COLO668 (cell line): ENCODE data around the gene SRP19.
"Not testable (repeated sequence)": the region's sequence is repeated elsewhere in the genome, so short reads cannot be mapped to it uniquely, and the experiment has no call there.

Experiments used
- DNase-seq: peaks from one replicate; lab custom pipeline; 2025; ENCODE audit not compliant: unreplicated experiment; lab: John Stamatoyannopoulos, UW

SRP19 gene

DNA sequence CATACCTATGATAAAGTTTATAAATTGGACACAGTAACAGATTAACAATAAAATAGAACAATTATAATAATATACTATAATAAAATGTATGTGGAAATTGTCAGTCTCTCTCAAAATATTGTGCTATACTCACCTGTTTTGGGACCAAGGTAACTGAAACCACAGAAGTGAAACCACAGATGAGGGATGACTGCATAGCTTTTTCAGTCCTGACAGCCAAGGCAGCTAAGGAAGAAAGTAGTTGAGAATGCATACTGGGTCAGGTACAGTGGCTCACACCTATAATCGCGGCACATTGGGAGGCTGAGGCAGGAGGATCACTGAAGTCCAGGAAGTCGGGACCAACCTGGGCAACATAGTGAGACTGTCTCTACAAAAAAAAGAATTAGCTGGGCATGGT is 8.9 kb downstream of the SRP19 start:
- DNase-seq: no peak

DNA sequence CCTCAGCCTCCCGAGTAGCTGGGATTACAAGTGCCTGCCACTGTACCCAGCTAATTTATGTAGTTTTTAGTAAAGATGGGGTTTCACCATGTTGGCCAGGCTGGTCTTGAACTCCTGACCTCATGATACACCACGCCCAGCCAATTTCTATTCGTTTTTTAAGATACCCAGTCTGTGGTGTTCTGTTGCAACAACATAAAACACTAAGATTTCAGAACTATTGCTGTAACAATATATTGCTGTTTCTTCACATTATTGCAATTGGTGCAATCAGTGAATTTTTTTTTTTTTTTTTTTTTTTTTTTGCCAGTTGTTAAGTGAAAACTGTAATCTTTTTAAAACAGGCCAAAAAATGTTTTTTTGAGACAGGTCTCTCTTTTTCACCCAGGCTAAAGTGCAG is 9.9 kb downstream of the SRP19 start:
- DNase-seq: no peak

DNA sequence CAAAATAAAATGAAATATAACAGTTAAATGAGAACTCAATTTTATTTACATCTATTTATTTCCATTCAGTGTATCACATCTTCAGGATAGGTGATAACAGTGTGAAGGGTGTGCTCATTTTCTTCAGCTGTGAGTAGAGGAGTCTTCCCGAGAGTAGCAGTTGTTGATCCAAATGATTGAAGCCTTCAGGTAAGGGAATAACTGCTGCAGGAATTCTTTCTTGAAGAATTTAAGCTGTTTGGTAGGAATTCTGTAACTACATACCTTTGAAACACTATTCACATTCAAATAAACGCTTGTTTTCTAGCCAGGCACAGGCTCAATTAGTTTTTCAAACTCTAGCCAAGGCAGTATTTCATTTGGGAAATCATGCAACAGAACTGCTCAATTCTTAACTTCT is 15.3 kb downstream of the SRP19 start:
- DNase-seq: no peak

DNA sequence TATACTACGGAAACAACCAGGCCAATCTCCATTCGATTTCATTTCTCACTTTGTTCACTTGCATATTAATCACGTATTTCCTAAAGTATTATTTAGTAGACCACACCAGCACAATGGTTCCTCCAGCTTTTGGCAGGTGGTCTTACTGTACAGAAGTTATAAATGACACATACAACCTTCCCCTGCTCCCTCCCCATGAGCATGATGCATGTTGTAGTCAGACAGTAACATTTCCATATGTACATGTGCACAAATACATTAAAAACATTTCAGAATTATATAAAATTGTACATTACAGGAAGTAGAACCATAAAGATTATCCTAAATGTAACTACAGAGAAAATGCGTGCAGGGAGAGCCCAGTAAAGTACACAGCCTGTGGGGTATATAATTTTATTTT is 17.0 kb downstream of the SRP19 start:
- no peak for DNase-seq

DNA sequence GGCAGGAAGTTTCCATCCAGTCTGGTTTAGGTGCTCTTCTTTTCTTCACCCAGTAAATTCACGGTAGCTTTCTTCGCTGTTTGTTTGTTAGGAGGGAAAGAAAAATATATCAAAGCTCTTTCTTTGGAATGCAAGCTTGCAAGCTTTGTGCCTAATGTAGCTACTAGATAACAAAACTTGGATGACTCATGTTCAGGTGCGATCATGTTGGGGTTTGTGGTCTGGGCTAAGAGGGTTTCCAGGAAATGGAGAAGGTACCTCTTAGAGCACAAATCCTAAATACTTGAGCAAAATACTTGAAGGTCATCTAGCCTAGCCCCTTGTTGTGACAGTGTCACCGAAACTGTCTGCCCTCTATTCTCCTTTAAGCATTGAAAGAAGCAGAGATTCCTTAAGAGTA is 17.7 kb downstream of the SRP19 start:
- no peak for DNase-seq

DNA sequence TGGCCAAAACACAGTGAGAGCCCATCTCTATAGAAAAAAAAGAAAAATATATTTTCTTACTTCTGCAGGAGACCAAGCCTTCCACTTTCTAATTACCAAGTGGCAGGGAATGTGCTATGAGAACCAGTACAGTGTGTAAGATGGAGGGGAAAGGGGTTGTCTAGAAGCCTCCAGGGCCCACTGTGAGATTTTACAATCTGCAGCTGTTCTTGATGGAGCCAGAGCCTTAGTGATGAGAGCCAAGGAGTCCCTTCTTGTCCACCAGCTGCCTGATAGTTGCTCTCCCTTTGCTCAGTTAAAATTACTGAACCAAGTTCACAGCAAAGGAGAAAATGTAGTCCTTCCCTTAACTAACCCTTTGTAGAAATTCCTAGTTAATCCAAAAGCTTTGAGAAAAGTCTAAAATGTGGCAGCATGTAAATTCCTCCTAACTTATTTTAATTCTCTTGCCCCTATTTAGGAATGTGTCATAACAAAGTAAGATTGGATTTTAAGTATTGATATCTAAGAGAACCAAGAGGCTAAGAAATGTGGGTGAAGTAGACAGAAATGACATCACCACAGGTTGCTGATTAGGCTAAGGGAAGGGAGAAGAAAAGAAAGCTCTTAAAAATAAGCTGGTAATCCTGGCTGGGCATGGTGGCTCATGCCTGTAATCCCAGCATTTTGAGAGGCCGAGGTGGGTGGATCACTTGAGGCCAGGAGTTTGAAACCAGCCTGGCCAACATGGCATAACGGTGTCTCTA is 19.3 kb downstream of the SRP19 start:
- DNase-seq: no peak

DNA sequence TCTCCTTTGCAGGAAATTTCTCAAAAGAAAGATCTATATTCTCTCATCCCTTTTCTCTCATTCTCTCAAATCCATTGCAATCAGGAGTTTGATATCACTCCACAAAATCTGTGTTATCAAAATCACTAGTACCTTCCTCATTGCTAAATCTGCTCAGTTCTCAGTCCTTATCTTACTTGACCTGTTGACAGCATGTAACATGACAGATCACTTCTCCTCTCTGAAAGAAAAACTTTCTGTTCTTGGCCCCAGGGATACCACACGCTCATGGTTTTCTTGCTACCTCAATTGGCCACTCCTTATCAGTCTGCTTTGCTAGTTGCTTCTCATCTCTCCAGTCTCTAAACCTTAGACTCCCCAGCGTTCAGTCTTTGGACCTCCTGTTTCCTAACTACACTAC is 22.1 kb downstream of the SRP19 start:
- no peak for DNase-seq

DNA sequence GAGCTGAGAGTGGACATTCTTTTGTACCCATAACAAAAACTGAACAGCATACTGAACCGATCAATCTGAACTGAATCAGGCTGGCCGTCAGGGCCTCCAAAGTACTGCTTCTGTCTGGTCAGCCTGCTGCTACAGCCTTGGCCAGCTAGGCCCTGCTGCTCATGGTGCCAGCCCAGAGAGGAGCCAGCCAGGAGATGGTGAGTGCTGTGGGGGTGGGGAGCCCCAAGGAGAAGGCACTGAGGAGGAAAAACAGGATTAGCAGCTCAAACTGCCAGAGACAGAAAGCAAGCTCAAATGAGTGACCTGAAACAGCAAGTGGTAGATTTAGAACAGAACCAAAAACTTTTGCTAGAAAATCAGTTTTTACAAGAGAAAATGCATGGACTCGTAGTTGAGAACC is 23.9 kb downstream of the SRP19 start:
- no peak for DNase-seq

DNA sequence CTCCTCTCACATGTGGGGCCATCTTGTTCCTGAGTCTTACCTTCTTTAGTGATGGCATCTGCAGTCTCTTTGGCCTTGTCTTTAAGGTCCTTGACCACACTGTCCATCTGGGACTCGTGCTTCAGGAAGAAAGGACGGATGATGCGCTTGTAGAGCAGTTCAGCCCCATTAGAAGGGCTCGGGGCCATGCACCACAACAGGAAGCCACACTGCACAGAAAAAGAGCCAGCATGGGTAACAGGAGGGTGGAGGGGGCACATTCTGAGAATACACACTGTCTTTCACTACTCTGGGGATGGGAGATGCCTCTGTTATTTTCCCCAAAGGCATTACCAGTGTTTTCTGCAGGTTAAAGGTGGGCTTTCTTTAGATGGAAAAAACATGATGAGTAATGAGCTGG is 25.9 kb downstream of the SRP19 start:
- no peak for DNase-seq

DNA sequence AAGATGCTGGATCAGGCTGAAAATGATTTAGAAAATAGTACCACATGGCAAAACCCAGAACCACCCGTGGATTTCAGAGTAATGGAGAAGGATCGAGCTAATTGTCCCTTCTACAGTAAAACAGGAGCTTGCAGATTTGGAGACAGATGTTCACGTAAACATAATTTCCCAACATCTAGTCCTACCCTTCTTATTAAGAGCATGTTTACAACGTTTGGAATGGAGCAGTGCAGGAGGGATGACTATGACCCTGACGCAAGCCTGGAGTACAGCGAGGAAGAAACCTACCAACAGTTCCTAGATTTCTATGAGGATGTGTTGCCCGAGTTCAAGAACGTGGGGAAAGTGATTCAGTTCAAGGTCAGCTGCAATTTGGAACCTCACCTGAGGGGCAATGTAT is 31.0 kb downstream of the SRP19 start:
- DNase-seq: not testable (repeated sequence)

DNA sequence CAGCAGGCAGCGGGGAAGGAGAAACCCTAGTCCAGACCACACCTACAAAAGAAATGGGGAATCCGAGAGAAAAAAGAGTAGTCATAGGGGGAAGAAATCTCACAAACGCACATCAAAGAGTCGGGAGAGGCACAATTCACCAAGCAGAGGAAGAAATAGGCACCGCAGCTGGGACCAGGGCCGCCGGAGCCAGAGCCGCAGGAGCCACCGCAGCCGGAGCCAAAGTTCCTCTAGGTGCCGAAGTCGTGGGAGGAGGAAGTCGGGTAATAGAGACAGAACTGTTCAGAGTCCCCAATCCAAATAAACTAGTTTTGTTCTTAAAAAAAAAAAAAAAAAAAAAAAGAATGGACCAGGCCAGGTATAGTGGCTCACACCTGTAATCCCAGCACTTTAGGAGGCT is 31.7 kb downstream of the SRP19 start:
- no peak for DNase-seq

DNA sequence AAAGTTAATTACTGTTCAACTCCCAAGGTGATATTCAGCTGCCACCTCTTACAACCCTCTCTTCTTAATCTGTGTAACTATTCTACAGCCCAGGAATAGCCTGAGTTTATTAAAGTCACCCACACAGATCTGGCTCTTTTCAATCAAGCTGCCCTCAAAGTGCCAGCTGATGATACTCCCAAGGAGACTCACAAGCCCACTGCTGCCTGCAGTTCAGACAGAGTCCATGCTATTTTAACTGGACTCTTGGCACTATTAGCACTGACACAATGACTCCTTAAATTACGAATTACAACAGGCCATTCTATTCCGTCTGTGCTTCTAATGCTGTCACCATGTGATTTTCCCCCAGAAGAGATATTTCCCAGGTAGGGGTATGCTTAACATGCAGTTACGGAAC is 34.6 kb downstream of the SRP19 start:
- no peak for DNase-seq

DNA sequence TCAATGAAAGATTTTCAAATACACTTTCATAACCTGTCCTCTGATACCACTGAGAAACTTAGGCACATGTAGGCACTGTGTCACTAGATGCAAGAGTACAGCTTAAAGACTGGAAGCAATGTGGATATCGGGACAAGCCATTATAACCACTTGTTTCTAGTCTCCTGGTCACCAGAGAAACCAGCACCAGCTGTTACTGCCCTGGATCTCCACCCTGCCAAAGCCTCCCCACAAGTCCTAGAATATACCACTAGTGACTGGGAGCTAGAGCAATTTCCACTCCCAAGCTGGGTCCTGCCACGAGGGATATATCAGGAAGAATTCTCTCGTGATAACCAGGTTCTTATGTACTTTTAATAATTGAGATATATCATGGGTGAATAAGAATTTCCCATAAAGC is 41.5 kb downstream of the SRP19 start:
- DNase-seq: no peak

DNA sequence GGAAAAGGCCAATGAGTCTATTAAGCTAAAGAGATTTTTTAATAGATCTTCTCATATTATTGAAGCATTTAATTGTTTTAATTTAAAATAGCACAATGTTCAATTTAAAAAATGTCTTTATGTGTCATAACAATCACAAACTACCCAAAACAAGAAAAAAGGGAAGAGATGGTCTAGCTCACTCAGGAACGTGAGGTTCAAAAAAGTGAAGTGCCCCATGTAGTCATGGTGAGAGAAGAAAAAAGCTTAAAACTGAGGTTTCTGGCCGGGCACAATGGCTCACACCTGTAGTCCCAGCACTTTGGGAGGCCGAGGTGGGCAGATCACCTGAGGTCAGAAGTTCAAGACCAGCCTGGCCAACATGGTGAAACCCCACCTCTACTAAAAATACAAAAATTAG is 43.9 kb downstream of the SRP19 start:
- DNase-seq: not testable (repeated sequence)

DNA sequence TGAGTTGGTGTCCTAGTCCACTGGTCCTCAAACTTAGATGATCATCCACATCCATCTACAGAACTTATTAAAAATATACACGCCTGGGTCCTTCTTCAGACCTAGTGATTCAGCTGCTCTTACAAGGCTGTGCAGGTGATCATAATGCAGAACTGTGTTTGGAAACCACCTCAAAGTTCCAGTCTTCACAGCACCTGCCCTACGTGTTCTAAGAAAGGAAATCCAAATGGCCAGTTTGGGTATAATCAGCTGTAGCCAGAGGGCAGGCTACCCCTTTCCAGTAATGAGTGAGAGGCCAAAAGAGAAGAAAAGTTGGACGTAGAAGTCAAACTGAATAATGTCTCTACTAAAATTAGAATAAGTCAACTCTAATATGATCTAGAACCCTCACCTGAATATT is 45.5 kb downstream of the SRP19 start:
- no peak for DNase-seq

DNA sequence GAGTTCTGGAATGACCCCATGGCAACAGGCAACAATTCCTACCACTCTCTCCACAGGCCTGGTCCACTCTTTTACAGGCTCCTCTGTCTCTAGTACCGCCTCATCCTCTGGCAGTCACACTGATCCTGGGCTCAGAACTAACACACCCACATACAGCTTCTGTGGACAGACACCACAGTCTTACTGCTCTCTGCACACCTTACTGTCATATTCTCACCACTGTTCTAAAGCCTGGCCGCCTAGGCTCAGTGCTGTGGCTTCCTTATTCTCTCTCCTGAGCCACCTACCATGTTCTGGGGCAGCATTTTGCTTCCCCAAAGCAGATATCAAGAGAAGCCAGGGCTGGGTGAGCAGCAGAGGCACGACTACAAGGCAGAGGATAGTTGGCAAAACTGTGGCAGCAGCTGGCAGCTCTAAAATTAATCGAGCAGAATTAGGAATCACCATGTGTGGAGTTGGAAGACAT is 46.1 kb downstream of the SRP19 start:
- DNase-seq: no peak

DNA sequence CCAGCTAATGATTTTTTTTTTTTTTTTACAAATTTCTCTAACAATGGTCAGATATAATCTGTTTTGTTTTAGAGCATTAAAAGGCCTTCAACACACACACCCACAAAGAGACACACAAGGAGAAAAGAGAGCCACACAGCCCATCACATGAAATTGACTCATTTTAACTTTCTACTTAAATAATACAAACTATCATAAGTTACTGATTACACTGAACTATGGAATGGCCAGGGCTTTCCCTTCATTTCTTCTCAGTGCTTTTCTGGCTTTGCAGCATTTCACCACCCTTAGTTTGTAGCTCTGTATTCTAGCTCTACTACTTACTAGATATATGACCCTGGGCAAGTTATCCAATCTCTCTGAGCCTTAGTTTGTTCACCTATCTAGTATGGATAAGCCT is 47.8 kb downstream of the SRP19 start:
- no peak for DNase-seq

DNA sequence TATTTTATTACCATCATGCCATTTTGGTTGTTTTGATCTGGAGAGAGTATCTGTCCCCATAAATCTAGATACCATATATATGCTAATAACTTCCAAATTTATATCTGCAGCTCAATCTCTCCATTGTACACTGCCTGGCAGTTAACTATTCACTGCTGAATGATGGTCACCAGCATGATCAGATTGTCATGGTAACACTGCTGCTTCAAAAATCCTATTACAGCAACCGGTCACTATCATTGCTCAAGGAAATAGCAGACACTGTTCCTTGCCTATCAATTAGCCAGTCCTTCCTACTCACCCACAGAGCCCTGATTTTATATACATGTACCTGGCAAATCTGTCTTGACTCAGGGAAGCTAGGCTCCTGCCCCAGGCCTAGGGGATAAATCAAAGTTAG is 49.4 kb downstream of the SRP19 start:
- DNase-seq: no peak

DNA sequence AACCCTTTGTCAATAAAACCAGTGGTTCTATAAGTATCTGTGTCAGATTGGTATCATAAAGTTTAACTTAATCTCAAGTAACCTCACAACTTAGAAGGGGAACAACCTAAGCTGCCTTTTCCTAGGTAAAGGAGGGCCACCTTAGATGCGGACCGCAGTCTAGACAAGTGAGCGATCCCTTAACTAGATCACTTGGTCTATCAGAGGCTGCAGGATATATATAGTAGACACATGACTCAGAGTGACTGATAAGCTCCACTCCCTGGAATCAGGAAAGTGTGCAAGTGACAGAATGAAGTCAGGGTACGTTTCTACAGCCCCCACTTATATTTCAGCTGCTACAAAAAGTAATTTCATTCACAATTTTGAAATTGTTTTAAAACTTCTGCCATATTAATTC is 53.5 kb downstream of the SRP19 start:
- no peak for DNase-seq

DNA sequence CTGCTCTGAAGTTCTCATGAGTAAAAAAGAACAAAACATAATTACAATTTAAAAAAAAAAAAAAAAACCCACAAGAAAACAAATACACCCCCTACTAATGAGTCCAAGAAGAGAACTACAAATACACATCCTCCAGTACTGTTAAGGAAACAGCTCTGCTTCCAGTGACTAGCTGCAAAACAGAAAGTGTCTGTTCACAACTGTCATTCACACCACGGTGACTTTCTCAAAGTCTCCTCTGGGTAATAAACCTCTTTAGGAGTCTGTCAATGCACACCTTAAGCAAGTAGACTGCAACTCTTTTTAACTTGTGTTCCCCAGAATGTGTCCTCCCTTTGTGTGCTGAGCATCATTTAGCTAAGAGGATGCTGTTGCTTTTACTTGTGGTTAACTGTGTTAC is 54.7 kb downstream of the SRP19 start:
- DNase-seq: no peak

DNA sequence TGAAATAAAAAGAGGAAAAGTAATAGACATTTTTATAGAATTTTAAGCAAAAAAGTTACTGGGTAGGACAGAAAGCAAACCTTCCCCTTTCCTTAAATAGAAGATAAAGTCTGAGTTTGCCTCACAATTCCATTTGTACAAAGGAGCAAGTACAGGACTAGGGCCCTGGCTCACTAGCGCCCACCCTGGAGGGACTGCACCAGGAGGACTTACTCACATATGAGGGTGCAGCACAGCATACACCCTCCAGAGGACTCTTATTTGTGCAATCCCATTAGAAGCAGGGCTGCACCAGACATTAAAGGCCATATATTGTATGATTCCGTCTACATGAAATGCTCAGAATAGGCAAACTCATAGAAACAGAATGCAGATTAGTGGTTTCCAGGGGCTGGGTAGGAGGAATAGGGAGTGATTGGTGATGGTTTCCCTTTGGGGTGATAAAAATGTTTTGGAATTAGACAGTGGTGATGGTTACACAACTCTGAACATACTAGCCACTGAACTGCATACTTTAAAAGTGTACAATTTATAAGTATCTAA is 56.4 kb downstream of the SRP19 start:
- DNase-seq: peak; percentile 0

DNA sequence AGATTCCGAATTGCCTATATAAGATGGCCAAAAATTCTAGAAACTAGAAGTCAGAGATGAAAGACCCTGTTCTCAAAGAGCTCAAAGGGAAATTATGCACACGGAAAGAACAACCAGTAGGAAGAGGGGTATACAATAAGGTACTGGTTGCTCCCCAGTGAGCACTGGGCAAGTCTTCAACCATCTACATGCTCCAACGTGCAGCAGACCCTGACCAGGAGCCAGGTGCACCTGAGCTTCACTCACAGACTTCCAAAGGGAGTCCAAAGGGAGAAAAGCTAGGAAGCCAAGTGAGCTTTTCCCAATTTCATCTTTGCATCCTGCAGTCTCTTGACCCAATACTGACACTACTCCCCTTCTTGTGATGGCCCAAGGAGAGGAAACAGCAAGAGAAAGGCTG is 57.0 kb downstream of the SRP19 start:
- no peak for DNase-seq

DNA sequence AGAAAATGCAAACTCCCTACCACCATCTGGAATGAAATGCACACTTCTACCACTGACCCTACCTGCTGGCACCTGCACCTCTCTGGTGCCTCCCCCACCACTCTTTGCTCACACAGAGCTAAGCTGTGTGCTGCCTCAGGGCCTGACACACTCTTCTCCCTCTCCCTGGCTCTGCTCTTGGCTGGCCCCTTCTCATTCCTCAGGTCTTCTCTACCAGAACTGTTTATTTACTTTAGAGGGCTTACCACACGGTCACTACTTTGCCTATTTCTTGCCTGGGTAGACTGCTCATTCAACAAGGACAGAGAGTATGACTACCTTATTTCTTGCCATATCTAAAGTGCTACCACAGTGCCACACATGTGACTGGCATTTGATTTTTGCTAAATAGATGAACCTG is 57.6 kb downstream of the SRP19 start:
- DNase-seq: no peak
